Endothelial cell of umbilical vein (primary cell): Measurements from ENCODE around the gene DAGLB. TPM values are rescaled to one million over a fixed set of nuclear protein-coding genes. Genes with fewer than 3 reads are reported as not detected.

Source experiments
- BruUV-seq: library from RNA; stranded (reverse); fragments of 400-500 nt; replicated peaks from 2 replicates; lab custom pipeline; 2021; lab: Mats Ljungman, UMichigan
- CTCF ChIA-PET: fragments of 300-600, 350-600 bp; sonication (Branson Sonifier 250); formaldehyde crosslinking; loops from one replicate; lab custom pipeline; 2021; ENCODE audit warnings: antibody characterized with exemption, inconsistent platforms; lab: Charles Lee
- POLR2A ChIA-PET: fragments of 300-600, 350-600 bp; sonication (Branson Sonifier 250); formaldehyde crosslinking; loops from one replicate; lab custom pipeline; 2021; ENCODE audit warnings: antibody characterized with exemption, inconsistent platforms; lab: Charles Lee
- DNase-seq: peaks from one replicate; pipeline ENCODE4 v3.0.0-alpha.2; 2011; ENCODE audit warnings: low read depth, low spot score
- FAIRE-seq: peaks from 2 replicates; lab custom pipeline; 2011; peaks lifted over from hg19 to GRCh38; lab: Jason Lieb, UNC
- H2AFZ ChIP-seq: 2 replicates; pipeline ENCODE4 v1.6.0; 2012; ENCODE audit warnings: low read depth, low read length, control low read depth, inconsistent platforms
- H3K27ac ChIP-seq: 2 replicates; pipeline ENCODE4 v1.5.1; 2011; ENCODE audit warnings: low read depth, mild to moderate bottlenecking, control low read depth, low read length, moderate library complexity; ENCODE audit not compliant: insufficient read depth
- H3K27me3 ChIP-seq, 2 experiments: 2 replicates each; pipeline versions ENCODE4 v1.6.0 to v1.6.1; 2011; ENCODE audit warnings: low read length in 2 of 2, mixed read lengths in 1 of 2; ENCODE audit not compliant: control insufficient read depth in 2 of 2, insufficient read depth in 2 of 2
- H3K36me3 ChIP-seq, 2 experiments: 2 replicates in 1 of 2; 3 replicates in 1 of 2; pipeline ENCODE4 v1.5.1; 2011; ENCODE audit warnings: low read length in 2 of 2, mild to moderate bottlenecking in 1 of 2, moderate library complexity in 1 of 2; ENCODE audit not compliant: control insufficient read depth in 2 of 2, insufficient read depth in 2 of 2; ENCODE audit errors: extremely low read depth in 1 of 2
- H3K4me1 ChIP-seq: 3 replicates; pipeline ENCODE4 v1.5.1; 2011; ENCODE audit warnings: mild to moderate bottlenecking, low read length; ENCODE audit not compliant: control insufficient read depth, insufficient read depth; ENCODE audit errors: extremely low read depth
- H3K4me2 ChIP-seq: 2 replicates; pipeline ENCODE4 v1.6.1; 2011; ENCODE audit warnings: low read length, control low read depth, mixed read lengths; ENCODE audit not compliant: insufficient read depth
- H3K4me3 ChIP-seq, 3 experiments: fragments of 200-600 bp in 1 of 3; sonication (generic), shearing (Covaris generic) in 1 of 3; replicated peaks in 1 of 3; 2 replicates each; pipeline ENCODE4 v1.5.1; 2011 to 2016; ENCODE audit warnings: control low read depth in 3 of 3, low read length in 3 of 3, mild to moderate bottlenecking in 2 of 3, inconsistent platforms in 1 of 3, low read depth in 1 of 3, moderate library complexity in 1 of 3; ENCODE audit not compliant: insufficient read depth in 1 of 3
- H3K79me2 ChIP-seq: 2 replicates; pipeline ENCODE4 v1.6.0; 2012; ENCODE audit warnings: low read length, inconsistent platforms; ENCODE audit not compliant: control insufficient read depth, insufficient read depth
- H3K9ac ChIP-seq: replicated peaks from 2 replicates; pipeline ENCODE3; 2011; ENCODE audit warnings: low read length, control low read depth; ENCODE audit not compliant: insufficient read depth; ENCODE audit errors: extremely low read depth
- H3K9me1 ChIP-seq: replicated peaks from 3 replicates; pipeline ENCODE4 v1.6.0; 2011; ENCODE audit warnings: mild to moderate bottlenecking, low read length; ENCODE audit not compliant: control insufficient read depth, insufficient read depth; ENCODE audit errors: extremely low read depth
- H3K9me3 ChIP-seq: replicated peaks from 2 replicates; pipeline ENCODE4 v1.5.1; 2012; ENCODE audit warnings: low read length, inconsistent platforms; ENCODE audit not compliant: control insufficient read depth, insufficient read depth
- H4K20me1 ChIP-seq: replicated peaks from 2 replicates; pipeline ENCODE3; 2011; ENCODE audit warnings: mild to moderate bottlenecking, low read length; ENCODE audit not compliant: control insufficient read depth, insufficient read depth; ENCODE audit errors: extremely low read depth
- CTCF ChIP-seq, 2 donors: IDR thresholded peaks; 1 replicate in 1 of 2; 2 replicates in 1 of 2; pipeline ENCODE4 v1.5.1; 2011; ENCODE audit warnings: low read length in 2 of 2, mild to moderate bottlenecking in 2 of 2, moderate library complexity in 2 of 2, control low read depth in 1 of 2, inconsistent platforms in 1 of 2, low read depth in 1 of 2; ENCODE audit not compliant: insufficient read depth in 1 of 2; ENCODE audit errors: extremely low read depth in 1 of 2
- EZH2 ChIP-seq: IDR thresholded peaks from 2 replicates; pipeline ENCODE4 v1.6.1; 2012; ENCODE audit warnings: borderline replicate concordance, low read depth, mild to moderate bottlenecking, moderate library complexity, low read length, inconsistent platforms; ENCODE audit not compliant: severe bottlenecking
- FOS ChIP-seq: IDR thresholded peaks from 2 replicates; pipeline ENCODE4 v1.6.1; 2011; ENCODE audit warnings: mild to moderate bottlenecking, low read length, moderate library complexity, borderline replicate concordance; ENCODE audit not compliant: insufficient read depth
- GATA2 ChIP-seq: IDR thresholded peaks from 2 replicates; pipeline ENCODE4 v1.7.0; 2011; ENCODE audit warnings: low read depth, mild to moderate bottlenecking, moderate library complexity, mixed read lengths, low read length; ENCODE audit not compliant: insufficient read length, insufficient read depth
- JUN ChIP-seq: IDR thresholded peaks from 2 replicates; pipeline ENCODE4 v1.6.1; 2011; ENCODE audit warnings: borderline replicate concordance, low read depth; ENCODE audit not compliant: insufficient read length, insufficient read depth
- MAX ChIP-seq: IDR thresholded peaks from 2 replicates; pipeline ENCODE4 v1.6.1; 2011; ENCODE audit not compliant: insufficient read depth, insufficient read length
- MYC ChIP-seq: IDR thresholded peaks from one replicate; pipeline ENCODE4 v1.6.1; 2011; ENCODE audit warnings: mild to moderate bottlenecking, low read depth, low read length
- POLR2A ChIP-seq: IDR thresholded peaks from 2 replicates; pipeline ENCODE4 v1.6.1; 2012; ENCODE audit warnings: low read depth, mild to moderate bottlenecking, control low read depth, low read length
- POLR2AphosphoS5 ChIP-seq: IDR thresholded peaks from 2 replicates; pipeline ENCODE4 v1.6.1; 2012; ENCODE audit warnings: low read depth, mild to moderate bottlenecking, control low read depth, low read length, moderate library complexity; ENCODE audit not compliant: insufficient read depth
- dilution Hi-C: fragments of 300-500 bp; cut with MboI; formaldehyde crosslinking; loops from one replicate; pipeline ENCODE4 v1.15.0; 2019; ENCODE audit warnings: low sequenced_read_pairs; ENCODE audit not compliant: extremely low pct_ligation_motif_present
- intact Hi-C: fragments of 100-400 bp; cut with micrococcal nuclease; formaldehyde crosslinking; loops from one replicate; pipeline ENCODE4 v1.10.0; 2022
- polyA plus RNA-seq, 4 experiments: library from polyadenylated mRNA; depleted of rRNA in 3 of 4; stranded (reverse) in 3 of 4; unstranded in 1 of 4; fragments of >200 nt; gene quantifications; 2 replicates each; pipeline versions ENCODE4 v1.2.1 to v1.2.3, GENCODE V29; 2011 to 2012; ENCODE audit warnings: missing spikeins in 1 of 4
- total RNA-seq: library from RNA; stranded (reverse); gene quantifications from 2 replicates; pipeline ENCODE4 v1.2.3, GENCODE V29; 2021

The DAGLB gene
- total and polyA plus RNA-seq, 2 donors (not counting 3 experiments of a cell fraction or from before 2014, with no cell fraction given) = 28.2 to 48.2 TPM

- no TSS peak for BruUV-seq
- Histone ChIP-seq H3K9me3 (no peaks in the 10 kb centered on the region), H3K79me2 (no peaks in the 10 kb centered on the region), H3K4me2 (no peak overlapping the region), H3K27me3 (no peaks in the 10 kb centered on the region), H3K9ac (no peak overlapping the region), H3K36me3 (peaks cover 0 to 12% of the 10 kb centered on the region in 2 experiments), H3K4me3 (no peak overlapping the region), H4K20me1 (no peaks in the 10 kb centered on the region), H3K4me1 (no peaks in the 10 kb centered on the region), H3K9me1 (no peaks in the 10 kb centered on the region), H2AFZ (no peak overlapping the region), H3K27ac (no peak overlapping the region)
- intact Hi-C loops (no loop called here), dilution Hi-C loops (no loop called here)
- POLR2A ChIA-PET = no interaction called here
- no peak for TF ChIP-seq GATA2
- no peak for FAIRE-seq
- CTCF ChIA-PET = no interaction called here
- DNase-seq = no peak
Observed at GRCh38 chr7:6419310-6419773, 28.4 kb downstream of the DAGLB start.

GRCh38 chr7:6417408-6417807 is 30.3 kb downstream of the DAGLB start:
- no peak overlapping the region for H3K9ac ChIP-seq
- H3K4me1 ChIP-seq = no peaks in the 10 kb centered on the region
- no peaks in the 10 kb centered on the region for H4K20me1 ChIP-seq
- CTCF ChIA-PET = no interaction called here
- TF ChIP-seq GATA2 (no peak), POLR2AphosphoS5 (no peak), FOS (no peak), EZH2 (no peak), MYC (no peak), JUN (no peak), POLR2A (no peak), MAX (no peak), CTCF (IDR thresholded peaks at IDR 0.05; ENCODE audit: extremely low read depth in 1 of 2, insufficient read depth in 1 of 2, low read depth in 1 of 2, low read length in 2 of 2) (no peak)
- no peaks in the 10 kb centered on the region for H3K27me3 ChIP-seq
- H2AFZ ChIP-seq = no peak overlapping the region
- H3K4me3 ChIP-seq = no peak overlapping the region
- no peaks in the 10 kb centered on the region for H3K9me3 ChIP-seq
- no peak for DNase-seq
- H3K9me1 ChIP-seq = no peaks in the 10 kb centered on the region
- intact Hi-C loops = no loop called here
- no TSS peak for BruUV-seq
- H3K36me3 ChIP-seq = peaks cover 0 to 17% of the 10 kb centered on the region in 2 experiments
- H3K27ac ChIP-seq = no peak overlapping the region
- no peak for FAIRE-seq
- no peak overlapping the region for H3K4me2 ChIP-seq
- H3K79me2 ChIP-seq = no peaks in the 10 kb centered on the region
- dilution Hi-C loops = no loop called here
- POLR2A ChIA-PET = no interaction called here
